ENCODE measurements around the gene SYCP1. TPM values are rescaled to one million over a fixed set of nuclear protein-coding genes. Genes with fewer than 3 reads are reported as not detected.
"Not testable (repeated sequence)": the region's sequence is repeated elsewhere in the genome, so short reads cannot be mapped to it uniquely, and the experiment has no call there.

The SYCP1 gene
- total RNA-seq, result not detected

GRCh38 chr1:114854693-114855320 is at the start of gene SYCP1:
TSS of gene SYCP1 (plus strand) at chr1:114854863. CDS start at chr1:114855465, 602 bp downstream.
- DNase-seq, result no peak

GRCh38 chr1:114819869-114820268 is 34.8 kb upstream of the SYCP1 start:
- no peak for DNase-seq

- no peak for DNase-seq
Measured at GRCh38 chr1:114820392-114820791, 34.3 kb upstream of the SYCP1 start.

GRCh38 chr1:114821978-114822377 is 32.7 kb upstream of the SYCP1 start:
- DNase-seq, result no peak

- DNase-seq, result no peak
Measured at GRCh38 chr1:114828251-114828650, 26.4 kb upstream of the SYCP1 start.

- DNase-seq, result not testable (repeated sequence)
Measured at GRCh38 chr1:114830075-114830474, 24.6 kb upstream of the SYCP1 start.

GRCh38 chr1:114831276-114831994 is 23.2 kb upstream of the SYCP1 start:
- DNase-seq, result no peak

GRCh38 chr1:114832057-114832456 is 22.6 kb upstream of the SYCP1 start:
- DNase-seq, result no peak

GRCh38 chr1:114833421-114833820 is 21.2 kb upstream of the SYCP1 start:
- no peak for DNase-seq

GRCh38 chr1:114844270-114844669 is 10.4 kb upstream of the SYCP1 start:
- DNase-seq, result no peak

GRCh38 chr1:114853584-114853983 is 1.1 kb upstream of the SYCP1 start:
- DNase-seq, result no peak

- no peak for DNase-seq
Measured at GRCh38 chr1:114861384-114861783, 6.7 kb downstream of the SYCP1 start.

- DNase-seq, result no peak
Measured at GRCh38 chr1:114892194-114892918, 37.7 kb downstream of the SYCP1 start.

- no peak for DNase-seq
Measured at GRCh38 chr1:114896795-114897194, 42.1 kb downstream of the SYCP1 start.

GRCh38 chr1:114901814-114902213 is 47.2 kb downstream of the SYCP1 start:
- DNase-seq, result no peak

- DNase-seq, result no peak
Measured at GRCh38 chr1:114902343-114902742, 47.7 kb downstream of the SYCP1 start.

GRCh38 chr1:114903480-114903879 is 48.8 kb downstream of the SYCP1 start:
- DNase-seq, result no peak

GRCh38 chr1:114915720-114916119 is 61.1 kb downstream of the SYCP1 start:
- not testable (repeated sequence) for DNase-seq

- no peak for DNase-seq
Measured at GRCh38 chr1:114926607-114927006, 71.9 kb downstream of the SYCP1 start.

- DNase-seq, result no peak
Measured at GRCh38 chr1:114927401-114927800, 72.7 kb downstream of the SYCP1 start.

- DNase-seq, result no peak
Measured at GRCh38 chr1:114956570-114956969, 101.9 kb downstream of the SYCP1 start.

- DNase-seq, result no peak
Measured at GRCh38 chr1:114959423-114959822, 104.8 kb downstream of the SYCP1 start.

- DNase-seq, result no peak
Measured at GRCh38 chr1:114976891-114977290, 122.2 kb downstream of the SYCP1 start.
